Measurements from ENCODE around the gene OLIG1.

The OLIG1 gene

GRCh38 chr21:33031152-33031911, 38.6 kb upstream of the OLIG1 start:
- DNase-seq (ENCODE audit: low spot score), result no peak

- no peak for DNase-seq (ENCODE audit: low spot score)
Observed at GRCh38 chr21:33032434-33033047, 37.4 kb upstream of the OLIG1 start.

DNA sequence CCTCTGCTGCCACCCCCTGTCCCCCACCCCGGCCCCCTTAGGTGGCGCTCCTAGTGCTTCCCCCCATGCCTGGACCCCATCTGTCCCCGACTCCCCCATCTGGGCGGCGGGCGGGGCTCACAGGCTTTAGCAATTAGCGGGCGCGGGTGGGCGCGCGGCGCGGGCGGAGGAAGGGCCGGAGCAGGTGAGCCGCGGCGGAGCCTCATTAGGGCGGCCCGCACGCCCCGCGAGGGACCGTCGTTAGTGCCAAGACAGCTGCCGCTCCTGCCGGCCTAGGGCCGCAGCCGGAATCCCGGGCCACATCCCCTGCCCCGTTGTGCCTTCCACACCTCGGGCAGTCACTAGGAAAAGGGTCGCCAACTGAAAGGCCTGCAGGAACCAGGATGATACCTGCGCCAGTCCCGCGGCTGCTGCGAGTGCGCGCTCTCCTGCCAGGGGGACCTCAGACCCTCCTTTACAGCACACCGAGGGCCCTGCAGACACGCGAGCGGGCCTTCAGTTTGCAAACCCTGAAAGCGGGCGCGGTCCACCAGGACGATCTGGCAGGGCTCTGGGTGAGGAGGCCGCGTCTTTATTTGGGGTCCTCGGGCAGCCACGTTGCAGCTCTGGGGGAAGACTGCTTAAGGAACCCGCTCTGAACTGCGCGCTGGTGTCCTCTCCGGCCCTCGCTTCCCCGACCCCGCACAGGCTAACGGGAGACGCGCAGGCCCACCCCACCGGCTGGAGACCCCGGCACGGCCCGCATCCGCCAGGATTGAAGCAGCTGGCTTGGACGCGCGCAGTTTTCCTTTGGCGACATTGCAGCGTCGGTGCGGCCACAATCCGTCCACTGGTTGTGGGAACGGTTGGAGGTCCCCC, 36.6 kb upstream of the OLIG1 start:
- DNase-seq (ENCODE audit: low spot score), result no peak

- no peak for DNase-seq (ENCODE audit: low spot score)
Observed at GRCh38 chr21:33033961-33034413, 36.0 kb upstream of the OLIG1 start.

DNA sequence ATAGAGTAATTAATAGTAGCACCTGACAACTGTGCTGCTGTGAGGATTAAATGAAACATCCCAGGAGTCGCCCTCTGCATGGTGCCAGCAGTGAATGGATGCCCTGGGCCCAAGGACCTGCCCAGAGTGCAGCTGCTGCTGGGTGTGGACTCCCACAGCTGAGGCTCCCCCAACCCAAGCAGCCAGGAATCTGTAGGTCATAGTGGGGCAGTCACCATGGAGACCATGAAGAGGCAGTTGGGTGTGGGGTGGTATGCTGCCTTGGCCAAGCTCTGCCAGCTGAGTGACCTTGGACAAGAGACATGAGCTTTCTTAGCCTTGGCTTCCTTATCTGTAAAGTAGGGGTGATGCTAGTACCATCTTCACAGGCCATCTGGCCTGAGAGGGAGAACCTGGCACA, 34.8 kb upstream of the OLIG1 start:
- no peak for DNase-seq (ENCODE audit: low spot score)

DNA sequence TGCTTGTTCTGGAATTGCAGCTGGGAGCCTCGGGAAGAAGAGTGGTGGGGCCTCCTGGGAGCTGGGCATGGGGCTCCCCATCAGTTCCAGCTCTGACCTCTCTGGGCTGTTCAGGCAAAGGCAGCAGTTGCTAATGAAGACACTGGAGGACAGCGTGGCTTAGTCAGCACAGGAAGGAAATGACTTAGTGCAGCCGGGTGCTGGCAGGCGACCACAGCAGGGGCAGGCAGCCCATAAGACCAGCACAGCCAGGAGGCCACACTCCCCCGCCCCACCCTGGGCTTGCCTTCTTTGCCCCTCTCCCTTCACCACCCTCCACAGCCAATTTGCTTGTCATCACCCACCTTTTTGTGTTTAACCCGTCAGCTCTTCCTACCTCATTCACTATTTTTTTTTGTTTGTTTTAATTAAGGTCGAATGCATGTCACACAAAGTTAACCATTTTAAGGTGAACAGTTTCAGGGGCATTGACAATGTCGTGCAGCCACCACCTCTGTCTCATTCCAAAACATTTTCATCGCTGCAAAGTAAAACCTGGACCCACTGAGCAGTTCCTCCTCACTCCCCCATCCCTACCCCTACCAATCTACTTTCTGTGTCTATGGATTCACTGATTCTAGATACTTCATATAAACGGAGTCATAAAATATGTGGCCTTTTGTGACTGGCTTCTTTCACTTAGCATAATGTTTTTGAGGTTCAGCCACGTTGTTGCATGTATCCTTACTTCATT, 33.3 kb upstream of the OLIG1 start:
- DNase-seq (ENCODE audit: low spot score), result peak; percentile 31

GRCh38 chr21:33037501-33037900, 32.4 kb upstream of the OLIG1 start:
- DNase-seq (ENCODE audit: low spot score), result no peak

GRCh38 chr21:33039536-33039935, 30.4 kb upstream of the OLIG1 start:
- DNase-seq (ENCODE audit: low spot score), result no peak

DNA sequence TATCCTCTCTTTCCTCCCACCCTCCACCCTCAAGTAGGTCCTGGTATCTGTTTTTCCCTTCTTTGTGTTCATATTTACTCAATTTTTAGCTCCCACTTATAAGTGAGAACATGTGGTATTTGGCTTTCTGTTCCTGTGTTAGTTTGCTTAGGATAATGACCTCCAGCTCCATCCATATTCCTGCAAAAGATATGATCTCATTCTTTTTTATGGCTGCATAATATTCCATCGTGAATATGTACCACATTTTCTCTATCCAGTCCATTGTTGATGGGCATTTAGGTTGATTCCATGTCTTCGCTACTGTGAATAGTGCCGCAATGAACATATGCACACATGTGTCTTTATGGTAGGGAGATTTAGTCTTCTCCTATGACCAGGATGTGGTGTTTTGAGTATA, 29.7 kb upstream of the OLIG1 start:
- no peak for DNase-seq (ENCODE audit: low spot score)

DNA sequence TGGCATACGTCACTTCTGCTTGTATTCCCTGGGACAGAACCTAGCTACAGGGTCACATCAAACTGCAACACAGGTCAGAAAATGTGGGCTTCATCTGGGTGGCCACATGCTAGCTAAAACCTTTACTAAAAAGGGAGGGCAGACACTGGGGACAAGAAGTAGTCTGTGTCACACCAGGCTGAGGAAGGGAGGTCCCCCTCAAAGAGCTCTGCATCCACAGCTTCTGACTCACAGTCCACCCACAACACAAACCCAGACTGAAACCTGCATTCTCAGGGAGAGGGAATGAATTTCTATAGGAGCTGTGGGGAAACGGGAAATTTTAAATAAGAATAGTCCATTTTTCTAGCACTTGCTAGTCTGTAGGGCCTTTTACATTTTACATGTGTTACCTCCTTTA, 28.0 kb upstream of the OLIG1 start:
- no peak for DNase-seq (ENCODE audit: low spot score)

DNA sequence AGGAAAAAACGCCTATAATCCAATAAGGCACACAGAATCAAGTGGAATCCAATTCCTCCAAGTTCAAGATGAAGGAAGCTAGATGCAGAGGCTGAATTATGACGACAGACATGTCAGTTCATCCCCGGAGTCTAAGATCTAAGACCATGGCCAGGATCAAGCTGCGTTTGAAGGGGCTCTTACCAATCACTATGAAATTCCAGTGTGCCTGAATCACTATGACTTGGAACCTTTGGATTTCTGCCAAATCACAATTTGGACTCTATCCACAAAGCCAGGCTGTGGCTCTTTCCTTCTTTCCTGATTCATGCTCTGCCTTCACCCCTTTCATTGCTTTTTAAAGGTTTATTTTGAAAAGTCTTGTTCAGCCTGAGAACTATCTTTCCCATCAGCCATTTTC, 27.1 kb upstream of the OLIG1 start:
- no peak for DNase-seq (ENCODE audit: low spot score)

DNA sequence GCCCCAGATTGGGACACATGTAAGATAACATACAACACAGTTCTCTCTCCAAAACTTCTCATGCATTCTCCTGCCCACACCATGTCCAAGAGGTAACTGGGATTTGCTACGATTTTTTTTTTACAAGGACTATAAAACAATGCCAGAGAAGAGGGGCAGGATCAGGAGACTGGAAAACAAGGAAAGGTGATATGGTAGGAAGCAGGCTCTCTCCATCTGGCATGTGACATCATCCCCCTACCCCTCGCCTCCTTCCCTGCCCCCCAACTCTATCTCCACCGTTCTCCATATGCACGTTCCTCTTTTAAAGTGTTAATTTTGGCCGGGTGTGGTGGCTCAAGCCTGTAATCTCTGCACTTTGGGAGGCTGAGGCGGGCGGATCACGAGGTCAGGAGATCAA, 23.5 kb upstream of the OLIG1 start:
- DNase-seq (ENCODE audit: low spot score), result no peak

- DNase-seq (ENCODE audit: low spot score), result no peak
Observed at GRCh38 chr21:33047231-33047630, 22.7 kb upstream of the OLIG1 start.

- DNase-seq (ENCODE audit: low spot score), result no peak
Observed at GRCh38 chr21:33051925-33052324, 18.0 kb upstream of the OLIG1 start.

DNA sequence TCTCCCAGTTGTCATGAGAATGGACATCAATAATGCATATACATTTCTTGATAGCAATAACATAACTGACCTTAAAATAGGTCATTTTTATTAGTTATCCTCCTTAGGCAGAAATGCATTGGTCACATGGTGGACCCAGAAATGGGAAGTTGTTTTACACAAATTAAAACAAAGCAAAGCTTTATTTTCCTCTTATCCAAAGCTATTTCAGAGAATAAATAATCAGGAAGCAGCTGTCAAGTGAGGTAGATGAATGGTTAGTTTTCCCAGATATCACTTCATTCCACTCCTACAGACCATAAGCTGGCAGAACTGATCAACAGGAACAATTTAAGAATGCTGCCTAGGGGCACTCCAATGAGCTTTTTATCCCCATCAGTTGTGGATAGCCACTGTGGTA, 16.0 kb upstream of the OLIG1 start:
- DNase-seq (ENCODE audit: low spot score), result no peak

DNA sequence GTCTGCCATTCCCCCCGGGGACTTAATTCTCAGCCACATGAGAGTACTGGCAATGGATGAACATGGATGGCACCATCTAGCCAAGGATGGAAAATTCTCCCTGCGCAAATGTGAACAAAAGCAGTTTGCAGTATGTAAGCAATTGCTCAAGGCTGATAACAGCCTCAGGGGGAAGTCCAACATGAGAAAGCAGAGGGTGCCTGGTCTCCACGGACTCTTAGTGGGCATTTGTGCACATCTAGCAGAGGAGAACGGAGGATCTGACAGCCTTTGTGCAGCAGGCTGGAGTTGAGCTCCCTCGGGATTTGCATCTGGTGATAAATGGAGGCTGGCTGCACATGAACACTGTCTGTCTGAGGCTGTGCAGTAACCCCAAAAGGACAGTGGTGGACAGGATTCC, 13.9 kb upstream of the OLIG1 start:
- DNase-seq (ENCODE audit: low spot score), result no peak

DNA sequence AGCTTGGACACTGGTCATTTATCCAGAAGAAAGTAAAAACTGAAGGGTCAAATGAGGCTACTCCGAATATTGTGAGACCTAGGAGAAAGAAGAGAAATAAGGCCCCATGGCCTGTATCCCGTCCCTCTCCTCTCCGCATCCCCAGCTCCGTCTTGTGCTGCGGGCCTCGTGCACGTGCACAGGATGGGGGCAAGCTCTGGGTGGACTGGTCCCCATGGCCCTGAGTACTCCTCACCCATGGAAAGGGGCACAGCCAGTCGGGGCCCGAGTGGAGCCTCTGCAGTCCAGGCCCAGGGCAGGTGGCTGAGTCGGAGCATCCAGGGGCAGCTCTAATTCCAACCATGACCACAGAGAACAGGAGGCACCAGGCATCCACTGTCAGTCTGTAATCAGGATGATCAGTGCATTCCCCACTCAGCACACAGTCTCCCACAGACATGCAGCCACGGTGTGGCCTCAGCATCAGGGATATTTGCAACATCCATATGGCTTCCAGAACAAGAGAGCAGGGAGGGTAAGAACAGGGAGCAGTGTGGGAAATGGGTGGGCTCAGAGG, 12.5 kb upstream of the OLIG1 start:
- DNase-seq (ENCODE audit: low spot score), result no peak

GRCh38 chr21:33058527-33058926, 11.4 kb upstream of the OLIG1 start:
- DNase-seq (ENCODE audit: low spot score), result no peak

DNA sequence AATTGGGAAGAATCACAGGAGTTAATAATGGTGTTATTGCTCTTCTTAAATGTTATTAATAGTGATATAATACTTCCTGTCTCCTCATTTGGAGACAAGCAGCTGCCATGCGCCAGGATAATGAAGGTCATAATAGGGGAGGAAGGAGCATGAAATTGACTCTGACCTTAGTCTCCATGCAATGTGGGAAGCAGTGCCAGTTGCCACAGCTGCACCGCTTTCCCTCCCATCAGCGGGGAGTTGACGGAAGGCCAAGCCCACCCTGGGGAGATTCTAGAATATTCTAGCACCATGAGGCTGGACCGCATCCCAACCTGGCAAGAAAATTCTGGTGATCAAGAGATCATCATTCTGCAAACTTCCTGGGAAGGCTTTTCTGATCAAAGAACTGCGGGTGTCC, 11.0 kb upstream of the OLIG1 start:
- DNase-seq (ENCODE audit: low spot score), result no peak

- no peak for DNase-seq (ENCODE audit: low spot score)
Observed at GRCh38 chr21:33059380-33059841, 10.5 kb upstream of the OLIG1 start.

DNA sequence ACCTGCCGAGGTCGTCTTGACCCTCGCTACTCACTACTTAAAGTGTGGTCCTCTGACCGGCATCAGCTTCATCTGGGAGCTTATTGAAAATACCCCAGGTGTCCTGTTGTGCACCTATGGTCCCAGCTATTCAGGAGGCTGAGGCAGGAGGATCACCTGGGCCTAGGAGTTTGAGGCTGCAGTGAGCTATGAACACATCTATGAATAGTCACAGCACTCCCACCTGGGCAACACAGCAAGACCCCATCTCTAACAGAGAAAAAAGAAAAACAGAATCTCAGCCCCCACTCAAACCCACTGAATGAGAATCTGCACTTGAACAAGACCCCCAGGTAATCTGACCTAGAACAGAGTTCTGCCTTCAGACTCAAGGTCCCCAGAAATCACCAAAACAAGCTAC, 8.7 kb upstream of the OLIG1 start:
- no peak for DNase-seq (ENCODE audit: low spot score)

DNA sequence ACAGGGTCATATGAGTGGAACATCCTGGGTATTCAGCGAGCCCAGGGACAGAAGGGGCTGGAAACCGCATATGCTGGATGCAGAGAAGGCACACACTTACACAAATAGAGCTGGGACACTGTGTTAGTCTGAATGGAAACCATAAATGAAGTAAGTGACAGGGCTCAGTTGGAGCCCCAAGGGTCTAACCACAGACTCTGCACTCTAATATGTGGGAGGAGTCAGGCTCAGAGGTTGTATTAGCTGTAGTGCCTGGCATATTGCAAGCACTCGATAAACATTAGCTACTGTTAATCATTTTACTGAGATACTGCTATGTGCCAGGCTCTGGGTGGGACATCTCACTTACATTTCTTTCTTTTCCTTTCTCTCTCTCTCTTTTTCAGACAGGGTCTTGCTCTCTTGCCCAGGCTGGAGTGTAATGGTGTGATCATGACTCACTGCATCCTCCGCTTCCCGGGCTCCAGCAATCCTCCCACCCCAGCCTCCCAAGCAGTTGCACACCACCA, 6.5 kb upstream of the OLIG1 start:
- DNase-seq (ENCODE audit: low spot score), result no peak

All from CD4-positive, alpha-beta T cell treated with Interleukin-6 at 100 ng/mL for 8 hours (primary cell).